ENCODE results near the gene CABLES1. TPM values are rescaled to one million over a fixed set of nuclear protein-coding genes. Genes with fewer than 3 reads are reported as not detected.

Gene CABLES1
- total RNA-seq, 2 donors from 2014 or later, result 2.7 to 5.8 TPM

GRCh38 chr18:23245461-23245860 lies 110.2 kb downstream of the CABLES1 start:
- Mint-ChIP-seq H3K4me1 (no peaks in the 10 kb centered on the region), H3K9me3 (no peaks in the 10 kb centered on the region), H3K27me3 (no peaks in the 10 kb centered on the region), H3K4me3 (no peak overlapping the region), H3K36me3 (ENCODE audit: low read depth) (no peaks in the 10 kb centered on the region), H3K27ac (no peak overlapping the region)
- no peak for ATAC-seq (replicated peaks)

DNA sequence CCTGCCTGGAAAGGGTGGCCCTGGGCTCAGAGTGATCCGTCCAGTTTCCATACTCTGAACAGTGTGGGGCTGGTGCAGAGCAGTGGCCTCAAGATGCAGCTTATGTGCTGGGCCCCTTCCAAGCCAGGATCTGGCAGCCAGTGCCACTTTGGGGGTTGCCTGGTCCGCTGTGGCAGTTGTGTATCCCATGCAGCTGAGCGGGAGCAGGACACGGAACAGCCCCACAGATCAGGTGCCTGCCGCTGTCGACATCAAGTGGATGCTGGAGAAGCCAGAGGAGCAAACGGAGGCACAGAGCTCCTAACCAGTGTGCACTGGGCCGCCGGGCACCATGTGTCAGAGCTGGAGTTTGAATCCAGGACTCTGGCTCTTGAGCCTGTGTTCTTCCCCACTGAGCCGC lies 112.0 kb downstream of the CABLES1 start:
- Mint-ChIP-seq H3K9me3 (peaks cover 4% of the 10 kb centered on the region), H3K4me1 (peaks cover 5% of the 10 kb centered on the region), H3K4me3 (no peak overlapping the region), H3K36me3 (ENCODE audit: low read depth) (no peaks in the 10 kb centered on the region), H3K27ac (no peak overlapping the region), H3K27me3 (no peaks in the 10 kb centered on the region)
- no peak for ATAC-seq (replicated peaks)

- no peak for ATAC-seq (replicated peaks)
- no peaks in the 10 kb centered on the region for H3K27me3 Mint-ChIP-seq
- peaks cover 5% of the 10 kb centered on the region for H3K4me1 Mint-ChIP-seq
- H3K4me3 Mint-ChIP-seq, result no peak overlapping the region
- no peaks in the 10 kb centered on the region for H3K36me3 Mint-ChIP-seq (ENCODE audit: low read depth)
- no peak overlapping the region for H3K27ac Mint-ChIP-seq
- peaks cover 4% of the 10 kb centered on the region for H3K9me3 Mint-ChIP-seq
Measured at GRCh38 chr18:23247896-23248295, 112.6 kb downstream of the CABLES1 start.

- H3K27ac Mint-ChIP-seq, result no peak overlapping the region
- H3K36me3 Mint-ChIP-seq (ENCODE audit: low read depth), result no peaks in the 10 kb centered on the region
Measured at GRCh38 chr18:23248826-23249225, 113.5 kb downstream of the CABLES1 start.

GRCh38 chr18:23249348-23249747 lies 114.1 kb downstream of the CABLES1 start:
- H3K27ac Mint-ChIP-seq, result no peak overlapping the region
- peaks cover 4% of the 10 kb centered on the region for H3K9me3 Mint-ChIP-seq
- no peaks in the 10 kb centered on the region for H3K36me3 Mint-ChIP-seq (ENCODE audit: low read depth)

More at GRCh38 chr18:23248826-23249225, 113.5 kb downstream of the CABLES1 start:
- no peak for ATAC-seq (replicated peaks)
- Mint-ChIP-seq H3K27me3 (no peaks in the 10 kb centered on the region), H3K4me1 (peaks cover 5% of the 10 kb centered on the region), H3K9me3 (peaks cover 4% of the 10 kb centered on the region), H3K4me3 (no peak overlapping the region)

DNA sequence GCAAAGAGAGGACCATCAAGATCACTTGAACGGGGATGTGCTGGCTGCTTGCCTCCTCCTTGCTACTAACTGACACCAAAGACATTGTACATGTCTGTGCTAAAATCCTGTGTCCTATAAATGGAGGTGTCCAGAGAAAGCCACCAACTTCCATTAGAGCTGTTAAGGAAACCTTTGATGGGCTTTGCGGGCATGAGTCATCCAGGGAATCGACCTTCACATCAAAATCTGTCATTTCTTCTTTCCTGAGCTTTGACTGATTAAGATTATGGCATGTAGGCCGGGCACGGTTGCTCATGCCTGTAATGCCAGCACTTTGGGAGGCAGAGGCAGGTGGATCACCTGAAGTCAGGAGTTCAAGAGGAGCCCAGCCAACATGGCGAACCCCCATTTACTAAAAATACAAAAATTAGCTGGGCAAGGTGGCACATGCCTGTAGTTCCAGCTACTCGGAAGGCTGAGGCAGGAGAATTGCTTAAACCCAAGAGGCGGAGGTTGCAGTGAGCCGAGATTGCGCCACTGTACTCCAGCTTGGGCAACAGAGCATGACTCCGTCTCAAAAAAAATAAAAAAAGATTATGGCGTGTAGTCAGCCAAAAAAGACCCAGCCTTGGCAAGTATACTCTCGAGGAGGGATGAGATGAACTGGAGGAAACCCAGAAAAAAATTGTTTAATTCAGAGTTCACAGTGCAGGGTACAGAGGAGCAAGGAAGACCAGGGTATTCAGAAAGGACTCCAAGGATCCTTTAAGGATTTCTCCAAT lies 115.8 kb downstream of the CABLES1 start:
- peaks cover 4% of the 10 kb centered on the region for H3K9me3 Mint-ChIP-seq
- peak overlapping the region; percentile 43 for H3K27ac Mint-ChIP-seq
- no peaks in the 10 kb centered on the region for H3K36me3 Mint-ChIP-seq (ENCODE audit: low read depth)
- H3K4me3 Mint-ChIP-seq, result peak overlapping the region; percentile 59
- peaks cover 5% of the 10 kb centered on the region for H3K4me1 Mint-ChIP-seq
- H3K27me3 Mint-ChIP-seq, result no peaks in the 10 kb centered on the region
- ATAC-seq (replicated peaks), result peak; percentile 88

More at GRCh38 chr18:23249348-23249747, 114.1 kb downstream of the CABLES1 start:
- H3K4me1 Mint-ChIP-seq, result peaks cover 5% of the 10 kb centered on the region
- H3K27me3 Mint-ChIP-seq, result no peaks in the 10 kb centered on the region
- no peak overlapping the region for H3K4me3 Mint-ChIP-seq
- no peak for ATAC-seq (replicated peaks)

DNA sequence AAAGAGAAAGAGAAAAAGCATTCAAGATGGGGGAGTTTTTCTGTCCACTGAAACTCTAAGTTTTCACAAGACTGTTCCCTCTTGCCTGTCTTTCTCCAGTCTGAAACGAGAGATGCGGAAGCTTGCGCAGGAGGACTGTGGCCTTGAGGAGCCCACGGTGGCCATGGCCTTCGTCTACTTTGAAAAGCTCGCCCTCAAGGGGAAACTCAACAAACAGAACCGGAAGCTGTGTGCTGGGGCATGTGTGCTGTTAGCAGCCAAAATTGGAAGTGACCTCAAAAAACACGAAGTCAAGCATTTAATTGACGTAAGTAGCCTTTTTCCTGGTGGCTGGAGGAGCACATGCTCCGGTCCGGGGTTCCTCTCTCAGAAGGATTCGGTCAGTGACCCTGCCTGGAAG lies 118.3 kb downstream of the CABLES1 start:
- ATAC-seq (replicated peaks), result no peak
- Mint-ChIP-seq H3K36me3 (ENCODE audit: low read depth) (no peaks in the 10 kb centered on the region), H3K4me3 (no peak overlapping the region), H3K27me3 (no peaks in the 10 kb centered on the region), H3K4me1 (peaks cover 14% of the 10 kb centered on the region), H3K9me3 (peaks cover 4% of the 10 kb centered on the region), H3K27ac (no peak overlapping the region)

- peaks cover 10% of the 10 kb centered on the region for H3K4me1 Mint-ChIP-seq
- no peak overlapping the region for H3K4me3 Mint-ChIP-seq
- H3K9me3 Mint-ChIP-seq, result no peaks in the 10 kb centered on the region
- no peak overlapping the region for H3K27ac Mint-ChIP-seq
- no peaks in the 10 kb centered on the region for H3K27me3 Mint-ChIP-seq
- ATAC-seq (replicated peaks), result no peak
- no peaks in the 10 kb centered on the region for H3K36me3 Mint-ChIP-seq (ENCODE audit: low read depth)
Measured at GRCh38 chr18:23257137-23257536, 121.9 kb downstream of the CABLES1 start.

DNA sequence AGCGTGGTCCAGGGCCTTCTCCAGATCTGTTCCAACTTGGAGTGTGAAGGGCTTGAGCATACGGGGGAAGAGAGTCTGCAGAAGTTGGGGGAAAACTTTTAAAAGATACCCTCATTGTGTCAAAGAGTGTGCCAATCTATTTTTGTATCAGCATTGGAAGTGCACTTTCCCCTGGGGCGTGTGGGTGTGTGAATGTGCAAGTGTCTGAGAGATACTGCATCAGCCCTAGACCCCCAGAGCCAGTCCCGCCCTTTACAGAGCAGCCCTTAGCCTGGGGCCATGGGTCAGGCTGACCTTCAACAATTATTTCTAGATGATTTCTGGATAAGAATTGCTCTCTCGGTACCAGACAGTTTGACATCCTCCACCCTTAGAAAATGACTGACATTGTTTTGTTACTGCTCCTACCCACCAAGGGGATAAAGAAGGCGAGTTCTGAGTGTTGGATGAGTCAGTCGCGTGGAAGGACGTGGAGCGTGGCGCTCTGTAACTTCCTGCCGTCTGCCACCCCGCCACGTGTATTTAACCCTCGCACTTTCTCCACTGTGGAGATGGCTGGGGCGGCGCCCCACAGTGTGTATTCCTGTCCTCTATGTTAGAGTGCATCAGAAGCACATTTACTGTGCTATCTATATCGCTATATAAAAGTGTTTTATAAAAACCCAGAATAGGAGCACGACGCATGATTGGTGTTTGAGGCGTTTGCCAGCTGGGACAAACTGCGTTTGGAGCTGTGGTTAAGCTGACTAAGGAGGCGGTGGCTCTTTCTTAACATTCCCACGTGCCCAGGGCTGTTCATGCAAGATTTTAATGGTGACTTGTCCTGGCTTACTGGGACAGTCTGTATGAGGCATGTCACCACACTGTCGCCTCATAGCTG lies 122.6 kb downstream of the CABLES1 start:
- no peaks in the 10 kb centered on the region for H3K36me3 Mint-ChIP-seq (ENCODE audit: low read depth)
- H3K27me3 Mint-ChIP-seq, result no peaks in the 10 kb centered on the region
- no peak overlapping the region for H3K4me3 Mint-ChIP-seq
- ATAC-seq (replicated peaks), result peak; percentile 41
- no peak overlapping the region for H3K27ac Mint-ChIP-seq
- H3K9me3 Mint-ChIP-seq, result no peaks in the 10 kb centered on the region
- peaks cover 10% of the 10 kb centered on the region for H3K4me1 Mint-ChIP-seq

DNA sequence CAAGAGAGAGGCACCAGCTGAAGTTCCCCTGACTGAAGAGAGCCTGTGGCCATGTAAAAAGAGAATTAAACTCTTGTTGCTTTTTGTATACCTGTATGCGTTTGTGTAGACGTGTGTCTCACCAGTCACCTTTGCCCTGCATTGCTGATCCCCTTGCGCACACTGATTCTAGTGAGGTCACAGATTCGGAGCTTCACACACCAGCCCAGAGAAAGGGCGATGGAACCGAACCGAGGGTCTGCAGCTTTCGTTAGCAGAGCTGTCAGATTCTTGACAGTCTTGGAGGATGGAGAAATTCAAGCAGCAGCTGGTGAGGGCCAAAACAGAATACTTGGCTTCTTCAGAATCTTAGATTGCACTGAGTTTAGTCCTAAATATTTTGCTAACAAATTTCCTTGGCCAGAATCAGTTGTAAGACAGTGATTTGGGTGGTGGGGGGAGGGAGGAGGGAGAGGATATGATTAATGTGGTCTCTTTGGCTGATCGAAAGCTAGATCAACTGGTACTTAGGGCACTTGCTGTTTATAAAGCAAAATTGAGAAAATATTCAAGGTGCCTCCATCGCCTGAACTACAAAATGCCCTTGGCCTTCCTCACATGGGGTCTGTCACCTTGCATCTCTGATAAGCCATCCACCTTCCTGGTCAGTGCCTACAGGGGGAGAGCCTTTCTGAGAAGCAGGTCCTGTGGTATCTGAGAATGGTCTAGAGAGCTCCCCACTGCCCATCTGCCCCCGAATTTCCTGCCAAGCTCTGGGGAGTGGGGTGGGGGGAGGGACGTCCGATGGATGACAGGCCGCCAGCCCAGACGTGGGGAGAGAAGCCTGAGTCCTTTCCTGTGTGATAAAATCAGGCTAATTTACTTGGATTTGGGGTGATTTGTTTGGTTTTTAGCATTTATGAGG lies 123.5 kb downstream of the CABLES1 start:
- H3K27me3 Mint-ChIP-seq, result no peaks in the 10 kb centered on the region
- peaks cover 10% of the 10 kb centered on the region for H3K4me1 Mint-ChIP-seq
- ATAC-seq (replicated peaks), result no peak
- peak overlapping the region; percentile 17 for H3K27ac Mint-ChIP-seq
- H3K4me3 Mint-ChIP-seq, result peak overlapping the region; percentile 29
- no peaks in the 10 kb centered on the region for H3K9me3 Mint-ChIP-seq
- H3K36me3 Mint-ChIP-seq (ENCODE audit: low read depth), result no peaks in the 10 kb centered on the region

DNA sequence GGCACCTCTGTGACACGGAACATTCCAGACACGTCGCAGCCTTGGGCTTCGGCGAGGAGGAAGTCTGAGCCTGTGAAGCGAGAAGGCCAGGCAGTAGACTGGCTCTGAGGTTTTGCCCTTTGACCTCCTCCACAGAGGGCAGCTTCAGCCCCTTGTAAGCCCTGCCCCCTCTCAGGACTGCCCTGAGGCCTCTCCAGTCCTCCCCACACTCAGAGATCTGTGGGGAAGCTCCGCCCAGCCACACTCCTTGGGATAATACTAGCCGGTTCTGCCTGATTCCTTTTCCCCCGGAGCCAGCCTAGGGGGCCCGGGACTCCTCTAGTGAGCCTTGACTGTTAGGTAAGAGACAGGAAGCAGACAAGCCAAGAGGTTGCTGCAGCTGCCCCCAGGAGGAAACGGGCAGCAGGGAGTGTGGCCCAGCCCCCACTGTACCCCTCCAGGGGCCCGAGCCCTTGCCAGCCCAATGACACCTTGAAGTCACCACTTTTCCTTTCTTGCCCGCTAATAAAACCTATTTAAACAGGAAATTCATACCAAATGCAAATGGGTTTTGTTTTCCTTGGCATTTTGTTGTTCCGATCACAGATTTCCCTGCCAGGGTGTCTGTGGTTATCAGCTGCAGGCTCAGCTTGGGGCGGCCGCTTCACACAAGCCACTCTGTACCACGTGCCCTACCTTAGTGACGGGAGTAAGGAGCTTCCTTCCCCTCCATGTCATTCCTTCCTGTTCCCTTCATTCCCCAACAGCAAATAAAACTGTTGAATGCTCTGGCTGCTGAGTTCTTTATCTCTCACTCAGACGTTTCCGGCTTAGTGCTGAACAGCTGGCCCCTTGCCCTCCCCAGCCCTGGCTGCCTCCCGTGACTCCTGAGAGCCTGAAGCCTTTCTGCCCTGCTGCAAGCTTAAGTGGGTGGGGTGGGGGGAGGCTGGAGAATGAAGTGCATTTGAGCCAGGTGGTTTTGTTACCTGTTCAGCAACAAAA lies 124.7 kb downstream of the CABLES1 start:
- H3K27me3 Mint-ChIP-seq, result no peaks in the 10 kb centered on the region
- no peaks in the 10 kb centered on the region for H3K36me3 Mint-ChIP-seq (ENCODE audit: low read depth)
- peaks cover 10% of the 10 kb centered on the region for H3K4me1 Mint-ChIP-seq
- H3K27ac Mint-ChIP-seq, result peak overlapping the region; percentile 17
- ATAC-seq (replicated peaks), result peak; percentile 30
- H3K4me3 Mint-ChIP-seq, result peak overlapping the region; percentile 29
- H3K9me3 Mint-ChIP-seq, result no peaks in the 10 kb centered on the region

GRCh38 chr18:23260926-23261590 lies 125.8 kb downstream of the CABLES1 start:
- no peaks in the 10 kb centered on the region for H3K36me3 Mint-ChIP-seq (ENCODE audit: low read depth)
- H3K9me3 Mint-ChIP-seq, result no peaks in the 10 kb centered on the region
- H3K4me3 Mint-ChIP-seq, result no peak overlapping the region
- ATAC-seq (replicated peaks), result no peak
- peaks cover 10% of the 10 kb centered on the region for H3K4me1 Mint-ChIP-seq
- no peaks in the 10 kb centered on the region for H3K27me3 Mint-ChIP-seq
- H3K27ac Mint-ChIP-seq, result no peak overlapping the region
